Astrocyte (in vitro differentiated cells and primary cell): ENCODE data around the gene MARCKS. TPM values are rescaled to one million over a fixed set of nuclear protein-coding genes. Genes with fewer than 3 reads are reported as not detected.
A peak's percentile ranks its signal among the peaks of the same experiment; 100 is the strongest.

ENCODE experiments used
- DNase-seq: peaks from one replicate; pipeline ENCODE4 v3.0.0-alpha.2; 2010; ENCODE audit warnings: low read depth
- FAIRE-seq: peaks from 2 replicates; lab custom pipeline; 2011; peaks lifted over from hg19 to GRCh38; lab: Jason Lieb, UNC
- H2AFZ ChIP-seq: 2 replicates; pipeline ENCODE4 v1.6.0; 2012; ENCODE audit warnings: low read depth, low read length, inconsistent platforms
- H3K27ac ChIP-seq: 2 replicates; pipeline ENCODE4 v1.5.1; 2011; ENCODE audit warnings: low read depth, low read length, inconsistent platforms
- H3K27me3 ChIP-seq: 2 replicates; pipeline ENCODE4 v1.6.0; 2011; ENCODE audit warnings: low read length, inconsistent platforms; ENCODE audit not compliant: insufficient read depth
- H3K36me3 ChIP-seq: 2 replicates; pipeline ENCODE4 v1.5.1; 2011; ENCODE audit warnings: low read length, inconsistent platforms; ENCODE audit not compliant: insufficient read depth
- H3K4me1 ChIP-seq: 2 replicates; pipeline ENCODE4 v1.5.1; 2011; ENCODE audit warnings: low read length, inconsistent platforms; ENCODE audit not compliant: insufficient read depth
- H3K4me2 ChIP-seq: 2 replicates; pipeline ENCODE4 v1.6.0; 2012; ENCODE audit warnings: low read length, inconsistent platforms
- H3K4me3 ChIP-seq: 2 replicates; pipeline ENCODE4 v1.5.1; 2011; ENCODE audit warnings: low read depth, mild to moderate bottlenecking, low read length, inconsistent platforms; ENCODE audit not compliant: insufficient read depth
- H3K79me2 ChIP-seq: 2 replicates; pipeline ENCODE4 v1.6.0; 2012; ENCODE audit warnings: mild to moderate bottlenecking, low read length, inconsistent platforms; ENCODE audit not compliant: insufficient read depth
- H3K9ac ChIP-seq: 2 replicates; pipeline ENCODE4 v1.6.0; 2012; ENCODE audit warnings: mild to moderate bottlenecking, low read length, inconsistent platforms
- H3K9me3 ChIP-seq: 2 replicates; pipeline ENCODE4 v1.5.1; 2012; ENCODE audit warnings: low read depth, mild to moderate bottlenecking, low read length, inconsistent platforms; ENCODE audit not compliant: insufficient read depth
- H4K20me1 ChIP-seq: 2 replicates; pipeline ENCODE4 v1.6.0; 2012; ENCODE audit warnings: low read length, inconsistent platforms; ENCODE audit not compliant: insufficient read depth
- H3K27ac Mint-ChIP-seq: one replicate; pipeline ENCODE4 v1.8.0; 2021; ENCODE audit warnings: mild to moderate bottlenecking, mixed read lengths; ENCODE audit not compliant: unreplicated experiment
- H3K27me3 Mint-ChIP-seq: one replicate; pipeline ENCODE4 v1.8.0; 2021; ENCODE audit warnings: low read depth, mixed read lengths; ENCODE audit not compliant: unreplicated experiment
- H3K36me3 Mint-ChIP-seq: one replicate; pipeline ENCODE4 v1.8.0; 2021; ENCODE audit warnings: low read depth, mixed read lengths; ENCODE audit not compliant: unreplicated experiment
- H3K4me1 Mint-ChIP-seq: one replicate; pipeline ENCODE4 v1.8.0; 2021; ENCODE audit warnings: low read depth, mixed read lengths; ENCODE audit not compliant: unreplicated experiment
- H3K4me3 Mint-ChIP-seq: one replicate; pipeline ENCODE4 v1.8.0; 2021; ENCODE audit warnings: mild to moderate bottlenecking, moderate library complexity, mixed read lengths; ENCODE audit not compliant: unreplicated experiment
- H3K9me3 Mint-ChIP-seq: one replicate; pipeline ENCODE4 v1.8.0; 2021; ENCODE audit warnings: mild to moderate bottlenecking, mixed read lengths; ENCODE audit not compliant: unreplicated experiment
- EZH2 ChIP-seq: IDR thresholded peaks from 2 replicates; pipeline ENCODE4 v1.6.1; 2012; ENCODE audit warnings: mild to moderate bottlenecking, low read length, inconsistent platforms; ENCODE audit not compliant: insufficient read depth
- total RNA-seq: library from RNA; stranded (reverse); gene quantifications from 2 replicates; pipeline ENCODE4 v1.2.1, GENCODE V29; 2021
- TF ChIP-seq, protein P1 (sequence below): IDR thresholded peaks from 2 replicates; pipeline ENCODE4 v1.5.1; 2011; ENCODE audit warnings: low read depth, mild to moderate bottlenecking, inconsistent platforms, low read length, moderate library complexity; ENCODE audit not compliant: insufficient read depth

MARCKS gene
- total RNA-seq, 1 donor from 2014 or later = 261 TPM

DNA sequence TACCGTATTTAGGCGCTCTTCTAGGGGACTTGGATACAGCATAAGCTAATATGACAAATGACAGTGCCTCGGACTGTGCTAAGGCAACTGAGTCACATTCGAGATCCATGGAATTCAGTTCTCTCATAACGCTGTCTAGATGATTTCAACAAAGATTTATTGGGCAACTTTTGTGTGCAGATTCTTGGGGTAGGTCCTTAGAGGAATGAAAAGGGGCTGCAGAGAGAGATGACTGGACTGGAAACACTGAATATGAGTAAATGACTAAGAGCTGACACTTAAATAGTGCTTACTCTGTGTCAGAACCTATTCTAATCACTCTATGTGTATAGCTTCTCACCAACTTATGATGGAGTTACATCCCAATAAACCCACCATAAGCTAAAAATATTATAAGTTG is 36.4 kb upstream of the MARCKS start:
- Histone ChIP-seq H3K79me2 (no peaks in the 10 kb centered on the region), H4K20me1 (no peaks in the 10 kb centered on the region), H2AFZ (no peak overlapping the region), H3K36me3 (no peaks in the 10 kb centered on the region), H3K27me3 (no peaks in the 10 kb centered on the region), H3K27ac (no peak overlapping the region), H3K9ac (no peak overlapping the region), H3K4me1 (peaks cover 4% of the 10 kb centered on the region), H3K9me3 (no peaks in the 10 kb centered on the region), H3K4me3 (no peak overlapping the region), H3K4me2 (no peak overlapping the region)
- Mint-ChIP-seq H3K4me3 (no peak overlapping the region), H3K27ac (no peak overlapping the region), H3K27me3 (no peaks in the 10 kb centered on the region), H3K9me3 (no peaks in the 10 kb centered on the region), H3K36me3 (no peaks in the 10 kb centered on the region), H3K4me1 (peaks cover 16% of the 10 kb centered on the region)
- no peak for TF ChIP-seq EZH2
- TF ChIP-seq, protein P1, sequence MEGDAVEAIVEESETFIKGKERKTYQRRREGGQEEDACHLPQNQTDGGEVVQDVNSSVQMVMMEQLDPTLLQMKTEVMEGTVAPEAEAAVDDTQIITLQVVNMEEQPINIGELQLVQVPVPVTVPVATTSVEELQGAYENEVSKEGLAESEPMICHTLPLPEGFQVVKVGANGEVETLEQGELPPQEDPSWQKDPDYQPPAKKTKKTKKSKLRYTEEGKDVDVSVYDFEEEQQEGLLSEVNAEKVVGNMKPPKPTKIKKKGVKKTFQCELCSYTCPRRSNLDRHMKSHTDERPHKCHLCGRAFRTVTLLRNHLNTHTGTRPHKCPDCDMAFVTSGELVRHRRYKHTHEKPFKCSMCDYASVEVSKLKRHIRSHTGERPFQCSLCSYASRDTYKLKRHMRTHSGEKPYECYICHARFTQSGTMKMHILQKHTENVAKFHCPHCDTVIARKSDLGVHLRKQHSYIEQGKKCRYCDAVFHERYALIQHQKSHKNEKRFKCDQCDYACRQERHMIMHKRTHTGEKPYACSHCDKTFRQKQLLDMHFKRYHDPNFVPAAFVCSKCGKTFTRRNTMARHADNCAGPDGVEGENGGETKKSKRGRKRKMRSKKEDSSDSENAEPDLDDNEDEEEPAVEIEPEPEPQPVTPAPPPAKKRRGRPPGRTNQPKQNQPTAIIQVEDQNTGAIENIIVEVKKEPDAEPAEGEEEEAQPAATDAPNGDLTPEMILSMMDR = no peak
- DNase-seq (peak; percentile 36), FAIRE-seq (no peak)

- Mint-ChIP-seq H3K27me3 (no peaks in the 10 kb centered on the region), H3K36me3 (no peaks in the 10 kb centered on the region), H3K9me3 (no peaks in the 10 kb centered on the region), H3K4me1 (peaks cover 16% of the 10 kb centered on the region), H3K27ac (no peak overlapping the region), H3K4me3 (no peak overlapping the region)
- FAIRE-seq (no peak), DNase-seq (no peak)
- Histone ChIP-seq H3K79me2 (no peaks in the 10 kb centered on the region), H3K27ac (no peak overlapping the region), H3K27me3 (no peaks in the 10 kb centered on the region), H2AFZ (no peak overlapping the region), H3K4me2 (no peak overlapping the region), H3K4me3 (no peak overlapping the region), H3K4me1 (peaks cover 4% of the 10 kb centered on the region), H3K9ac (no peak overlapping the region), H3K36me3 (no peaks in the 10 kb centered on the region), H3K9me3 (no peaks in the 10 kb centered on the region), H4K20me1 (no peaks in the 10 kb centered on the region)
- TF ChIP-seq, protein P1 = no peak
- TF ChIP-seq EZH2 = no peak
Observed at GRCh38 chr6:113821445-113821844, 35.7 kb upstream of the MARCKS start.

GRCh38 chr6:113823916-113824315 is 33.2 kb upstream of the MARCKS start:
- Histone ChIP-seq H3K9me3 (no peaks in the 10 kb centered on the region), H2AFZ (no peak overlapping the region), H3K36me3 (no peaks in the 10 kb centered on the region), H3K79me2 (no peaks in the 10 kb centered on the region), H4K20me1 (no peaks in the 10 kb centered on the region), H3K27ac (no peak overlapping the region), H3K9ac (no peak overlapping the region), H3K4me1 (peaks cover 4% of the 10 kb centered on the region), H3K4me3 (no peak overlapping the region), H3K4me2 (no peak overlapping the region), H3K27me3 (no peaks in the 10 kb centered on the region)
- Mint-ChIP-seq H3K36me3 (no peaks in the 10 kb centered on the region), H3K4me3 (no peak overlapping the region), H3K9me3 (no peaks in the 10 kb centered on the region), H3K4me1 (peaks cover 11% of the 10 kb centered on the region), H3K27ac (no peak overlapping the region), H3K27me3 (no peaks in the 10 kb centered on the region)
- no peak for FAIRE-seq
- no peak for DNase-seq
- TF ChIP-seq, protein P1 = no peak
- no peak for TF ChIP-seq EZH2
